H1 (cell line): ENCODE measurements around the gene EVA1C. TPM values are rescaled to one million over a fixed set of nuclear protein-coding genes. Genes with fewer than 3 reads are reported as not detected.

Experiments
- ASH2L ChIP-seq: fragments of 200-600, 300-600 bp; sonication (generic); IDR thresholded peaks from one replicate; pipeline ENCODE4 v1.7.1; 2017; ENCODE audit warnings: low read length
- BACH1 ChIP-seq: IDR thresholded peaks from 2 replicates; pipeline ENCODE4 v1.6.1; 2012; ENCODE audit warnings: low read length, improper control_type of control experiment
- CBX8 ChIP-seq: fragments of 300-800, 300-1000 bp; sonication (generic); IDR thresholded peaks from 2 replicates; pipeline ENCODE4 v1.7.1; 2016; ENCODE audit warnings: low read depth, low read length, borderline replicate concordance
- CREB1 ChIP-seq: IDR thresholded peaks from 2 replicates; pipeline ENCODE4 v1.6.1; 2012; ENCODE audit warnings: inconsistent platforms
- GABPA ChIP-seq: IDR thresholded peaks from 2 replicates; pipeline ENCODE4 v1.6.1; 2011; ENCODE audit warnings: mild to moderate bottlenecking, low read length, moderate library complexity, borderline replicate concordance; ENCODE audit not compliant: insufficient read depth
- GTF2F1 ChIP-seq: IDR thresholded peaks from 2 replicates; pipeline ENCODE4 v1.6.1; 2012; ENCODE audit warnings: low read depth, low read length, improper control_type of control experiment, borderline replicate concordance
- KDM4A ChIP-seq: IDR thresholded peaks from one replicate; pipeline ENCODE4 v1.7.1; 2012; ENCODE audit warnings: low read depth, mild to moderate bottlenecking, moderate library complexity, low read length, inconsistent platforms; ENCODE audit not compliant: severe bottlenecking
- SP1 ChIP-seq: IDR thresholded peaks from 2 replicates; pipeline ENCODE4 v1.6.1; 2011; ENCODE audit warnings: low read depth, low read length
- TAF7 ChIP-seq: optimal IDR thresholded peaks from 2 replicates; pipeline ENCODE3; 2011; ENCODE audit warnings: low read depth, mild to moderate bottlenecking, inconsistent platforms, low read length, moderate library complexity, borderline replicate concordance
- polyA plus RNA-seq, 7 experiments: library from polyadenylated mRNA; depleted of rRNA in 3 of 7; stranded (reverse) in 5 of 7; unstranded in 2 of 7; fragments of >200 nt in 5 of 7; fragments of 200-250 nt in 2 of 7; gene quantifications; 1 replicate in 5 of 7; 2 replicates in 1 of 7; 4 replicates in 1 of 7; pipeline versions ENCODE4 v1.2.1 to v1.2.3, GENCODE V29; 2011 to 2013; ENCODE audit warnings: missing spikeins in 2 of 7, mixed read lengths in 2 of 7
- total RNA-seq: library from RNA; stranded (reverse); fragmentation: NEBNext Ultra II Directional; extraction: Animal tissue kit (Norgen Biotek cat#: 25700); gene quantifications from 2 replicates; pipeline ENCODE4 v1.2.1, GENCODE V29; 2021

The EVA1C gene
- total and polyA plus RNA-seq, 2 of the 8 experiments (the other 6 are each of a cell fraction or from before 2014, with no cell fraction given) = 2.6 to 3.6 TPM

- TF ChIP-seq CBX8 = no peak
- no peak for TF ChIP-seq GTF2F1
- TF ChIP-seq SP1 = no peak
- no peak for TF ChIP-seq BACH1
- no peak for TF ChIP-seq ASH2L
- no peak for TF ChIP-seq TAF7
- no peak for TF ChIP-seq CREB1
- TF ChIP-seq KDM4A = no peak
- TF ChIP-seq GABPA = no peak
- TF ChIP-seq, all 59 proteins: peak for 0
Measured at GRCh38 chr21:32535612-32536011, 123.1 kb downstream of the EVA1C start (continued).
